T-helper 1 cell (primary cell): ENCODE data around the gene TMUB2.
A peak's percentile ranks its signal among the peaks of the same experiment; 100 is the strongest.
"Not testable (repeated sequence)": the region's sequence is repeated elsewhere in the genome, so short reads cannot be mapped to it uniquely, and the experiment has no call there.

Experiments used
- DNase-seq, 5 donors: peaks; one replicate each; pipeline ENCODE4 v3.0.0-alpha.2; 2012 to 2020

The TMUB2 gene

GRCh38 chr17:44219616-44220212, 32.9 kb downstream of the TMUB2 start, which contains the start of gene UBTF:
Gene UBTF, minus strand, starts transcription at chr17:44219675. Its CDS starts 1,446 bp downstream, at chr17:44218229.
- peak; percentile 58 to 77 (median 66) for DNase-seq

- DNase-seq = peak in 4 of 5 donors; percentile 43 to 69 (median 57)
These were observed 33.7 kb downstream of the TMUB2 start for GRCh38 chr17:44220213-44221083.

- peak; percentile 37 to 62 (median 60) for DNase-seq
These were observed 34.5 kb downstream of the TMUB2 start for GRCh38 chr17:44221084-44221861.

GRCh38 chr17:44221862-44222111, 35.0 kb downstream of the TMUB2 start:
- DNase-seq = peak in 1 of 5 donors; percentile 27

- DNase-seq = peak in 3 of 5 donors; percentile 41 to 51 (median 51)
These were observed 35.5 kb downstream of the TMUB2 start for GRCh38 chr17:44222112-44222869.

GRCh38 chr17:44223541-44224071, 36.8 kb downstream of the TMUB2 start:
- DNase-seq = no peak

- no peak for DNase-seq
These were observed 42.3 kb downstream of the TMUB2 start for GRCh38 chr17:44229090-44229489.

GRCh38 chr17:44230140-44230539, 43.4 kb downstream of the TMUB2 start:
- no peak for DNase-seq

DNA sequence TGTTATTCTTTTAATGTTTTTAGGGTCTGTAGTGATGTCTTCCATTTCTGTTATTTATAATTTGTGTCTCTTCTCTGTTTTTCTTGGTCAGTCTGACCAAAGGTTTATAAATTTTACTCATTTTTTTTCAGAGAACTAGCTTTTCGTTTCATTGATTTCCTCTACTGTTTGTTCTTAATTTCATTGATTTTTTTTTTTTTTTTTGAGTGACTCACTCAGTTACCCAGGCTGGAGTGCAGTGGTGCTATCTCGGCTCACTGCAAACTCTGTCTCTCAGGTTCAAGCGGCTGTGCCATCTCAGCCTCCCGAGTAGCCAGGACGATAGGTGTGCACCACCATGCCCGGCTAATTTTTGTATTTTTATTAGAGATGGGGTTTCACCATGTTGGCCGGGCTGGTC, 45.3 kb downstream of the TMUB2 start:
- DNase-seq = no peak

GRCh38 chr17:44233582-44233981, 46.8 kb downstream of the TMUB2 start:
- DNase-seq = no peak

DNA sequence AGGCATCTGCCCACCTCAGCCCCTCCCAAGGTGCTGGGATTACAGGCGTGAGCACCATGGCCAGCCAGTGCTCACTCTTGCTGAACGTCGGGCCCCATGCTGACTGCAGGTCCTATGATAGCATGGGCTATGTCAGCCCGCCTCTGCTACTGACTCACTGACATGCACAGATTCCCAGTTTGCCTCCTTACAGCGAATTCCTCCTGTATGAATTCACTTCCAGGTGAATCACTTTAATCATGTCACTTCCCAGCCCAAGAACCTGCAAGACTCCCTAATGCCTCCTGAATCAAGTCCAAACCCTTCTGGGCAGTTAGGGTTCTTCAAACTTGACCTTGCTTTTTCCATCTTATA, 48.8 kb downstream of the TMUB2 start:
- no peak for DNase-seq

GRCh38 chr17:44236444-44236991, 49.7 kb downstream of the TMUB2 start:
- DNase-seq = no peak

GRCh38 chr17:44237886-44238285, 51.1 kb downstream of the TMUB2 start:
- not testable (repeated sequence) for DNase-seq

GRCh38 chr17:44241106-44241624, 54.4 kb downstream of the TMUB2 start:
- no peak for DNase-seq
